ENCODE measurements around the gene UVRAG. TPM values are rescaled to one million over a fixed set of nuclear protein-coding genes. Genes with fewer than 3 reads are reported as not detected.
A peak's percentile ranks its signal among the peaks of the same experiment; 100 is the strongest.

UVRAG gene
- total RNA-seq, 2 donors from 2014 or later, result 10.9 to 31.0 TPM

DNA sequence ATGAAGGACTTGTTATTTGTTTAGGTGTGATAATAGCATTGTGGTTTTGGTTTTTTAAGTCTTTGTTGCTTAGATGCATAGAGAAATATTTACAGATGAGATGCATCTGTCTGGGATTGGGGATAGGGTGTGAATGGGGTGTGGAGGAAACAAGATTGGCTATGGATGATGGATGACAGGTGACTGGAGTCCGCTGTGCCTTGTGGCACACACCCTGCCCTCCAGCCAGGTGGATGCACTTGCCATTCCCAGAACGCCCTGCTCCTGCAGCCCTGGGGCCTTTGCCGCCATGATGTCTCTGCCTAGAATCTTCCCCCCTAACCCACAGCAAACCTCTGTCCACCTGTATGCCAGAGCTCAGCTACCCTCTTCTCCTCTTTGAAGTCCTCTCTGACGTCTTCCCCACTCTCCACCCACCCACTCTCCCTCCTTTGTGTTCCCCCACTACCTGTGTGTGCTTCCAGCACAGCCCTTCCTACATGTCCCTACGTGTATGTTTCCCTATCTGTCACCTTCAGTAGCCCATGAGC, 336.6 kb downstream of the UVRAG start:
- DNase-seq, result no peak
- Histone ChIP-seq H3K27me3 (no peaks in the 10 kb centered on the region), H3K36me3 (replicated peaks in 1 of 2; ENCODE audit: insufficient read depth in 1 of 2, low read depth in 2 of 2) (no peaks in the 10 kb centered on the region), H3K27ac (peak overlapping the region in 3 of 4 donors; percentile 51 to 76 (median 70)), H3K9me3 (no peaks in the 10 kb centered on the region), H3K4me1 (peaks cover 36% of the 10 kb centered on the region), H3K4me3 (no peak overlapping the region)
- TF ChIP-seq, protein P1, sequence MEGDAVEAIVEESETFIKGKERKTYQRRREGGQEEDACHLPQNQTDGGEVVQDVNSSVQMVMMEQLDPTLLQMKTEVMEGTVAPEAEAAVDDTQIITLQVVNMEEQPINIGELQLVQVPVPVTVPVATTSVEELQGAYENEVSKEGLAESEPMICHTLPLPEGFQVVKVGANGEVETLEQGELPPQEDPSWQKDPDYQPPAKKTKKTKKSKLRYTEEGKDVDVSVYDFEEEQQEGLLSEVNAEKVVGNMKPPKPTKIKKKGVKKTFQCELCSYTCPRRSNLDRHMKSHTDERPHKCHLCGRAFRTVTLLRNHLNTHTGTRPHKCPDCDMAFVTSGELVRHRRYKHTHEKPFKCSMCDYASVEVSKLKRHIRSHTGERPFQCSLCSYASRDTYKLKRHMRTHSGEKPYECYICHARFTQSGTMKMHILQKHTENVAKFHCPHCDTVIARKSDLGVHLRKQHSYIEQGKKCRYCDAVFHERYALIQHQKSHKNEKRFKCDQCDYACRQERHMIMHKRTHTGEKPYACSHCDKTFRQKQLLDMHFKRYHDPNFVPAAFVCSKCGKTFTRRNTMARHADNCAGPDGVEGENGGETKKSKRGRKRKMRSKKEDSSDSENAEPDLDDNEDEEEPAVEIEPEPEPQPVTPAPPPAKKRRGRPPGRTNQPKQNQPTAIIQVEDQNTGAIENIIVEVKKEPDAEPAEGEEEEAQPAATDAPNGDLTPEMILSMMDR (IDR thresholded peaks at IDR 0.05), result no peak
- TF ChIP-seq POLR2A (IDR thresholded peaks at IDR 0.05), result no peak
- no peak for ATAC-seq
- intact Hi-C loops (cut with DNase I), result no loop called here
- WGBS, 2 donors, result 66 to 75% methylated on average over 5 of the region's 5 CpGs

DNA sequence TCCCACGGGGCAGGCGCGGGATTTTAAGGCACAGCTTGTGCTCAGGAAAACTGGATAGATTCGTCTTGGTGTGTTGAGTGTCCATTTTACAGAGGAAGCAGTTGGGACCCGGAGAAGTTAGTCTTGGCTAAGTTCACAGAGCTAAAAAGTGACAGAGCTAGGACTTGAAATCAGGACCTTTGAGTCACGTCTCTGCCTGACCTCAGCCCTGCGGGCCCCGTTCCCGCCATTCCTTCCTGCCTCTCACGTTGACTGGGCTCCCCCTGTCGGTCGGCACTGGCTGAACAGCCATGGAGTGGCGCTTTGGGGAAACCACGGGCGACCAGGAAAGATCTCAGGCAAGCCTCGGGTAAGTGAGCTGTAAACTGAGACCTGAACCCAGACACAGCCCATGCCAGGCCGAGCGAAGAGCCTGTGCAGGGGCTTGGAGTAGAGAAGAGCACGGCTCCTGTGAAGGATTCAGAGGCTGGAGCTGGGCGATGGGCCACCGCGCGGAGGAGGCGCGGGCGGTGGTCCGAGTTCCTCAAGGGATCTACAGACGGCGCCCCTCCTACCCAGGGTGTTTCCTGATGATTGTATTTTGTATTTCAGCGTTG, 337.2 kb downstream of the UVRAG start:
- H3K27ac ChIP-seq, result peak overlapping the region in 3 of 4 donors; percentile 51 to 76 (median 70)
- 20 to 21% methylated on average over 29 to 30 of the region's 30 CpGs for WGBS, 2 donors

DNA sequence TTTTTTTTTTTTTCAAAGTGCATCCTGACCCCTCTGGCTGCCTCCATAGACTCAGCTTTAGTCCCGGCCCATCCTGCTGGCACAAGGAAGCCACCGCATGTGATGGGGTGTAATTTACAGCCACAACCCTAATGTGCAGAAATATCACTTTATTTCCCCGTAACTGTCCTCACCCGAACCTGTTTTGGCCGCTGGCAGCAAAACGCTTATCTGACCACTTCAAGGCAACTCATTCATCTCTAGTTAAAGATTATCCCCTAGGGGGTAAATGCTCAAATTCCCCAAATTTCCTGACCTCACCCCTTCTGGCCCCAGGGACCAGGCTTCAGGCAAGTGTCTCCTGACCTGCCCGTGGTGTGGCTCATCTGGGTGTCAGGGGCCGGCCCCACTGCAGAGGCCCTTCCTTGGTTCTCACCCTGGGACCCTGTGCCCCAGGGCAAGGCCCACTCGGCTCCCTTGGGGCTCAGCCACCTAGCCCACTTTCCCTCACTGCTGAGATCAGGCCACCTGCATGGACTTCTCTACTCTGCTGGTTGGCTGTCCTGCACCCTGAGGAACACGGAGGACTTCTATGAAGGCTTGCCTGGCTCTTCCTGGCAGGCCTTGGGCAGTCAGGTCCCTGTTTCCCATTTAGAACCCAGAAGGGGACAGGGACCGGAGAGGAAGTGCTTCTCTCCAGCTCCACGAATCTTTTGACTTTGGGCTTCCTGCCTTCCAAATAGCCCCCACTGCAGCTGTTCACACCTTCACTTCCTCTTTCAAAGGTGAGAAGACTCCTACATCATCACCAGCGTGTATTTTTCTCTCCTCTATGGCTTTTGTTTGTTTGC, 337.9 kb downstream of the UVRAG start:
- Histone ChIP-seq H3K27me3 (no peaks in the 10 kb centered on the region), H3K4me3 (no peak overlapping the region), H3K9me3 (no peaks in the 10 kb centered on the region), H3K36me3 (replicated peaks in 1 of 2; ENCODE audit: insufficient read depth in 1 of 2, low read depth in 2 of 2) (no peaks in the 10 kb centered on the region), H3K4me1 (peaks cover 24% of the 10 kb centered on the region), H3K27ac (peak overlapping the region in 3 of 4 donors; percentile 51 to 76 (median 70))
- intact Hi-C loops (cut with DNase I), result no loop called here
- WGBS, 2 donors, result 26 to 40% methylated on average over 12 to 13 of the region's 13 CpGs
- DNase-seq (peak in 1 of 4 donors; percentile 46), ATAC-seq (peak; percentile 54)
- TF ChIP-seq, protein P1 (IDR thresholded peaks at IDR 0.05), result no peak
- no peak for TF ChIP-seq POLR2A (IDR thresholded peaks at IDR 0.05)

More for the DNA sequence above, 337.2 kb downstream of the UVRAG start:
- Histone ChIP-seq H3K4me3 (peak overlapping the region in 1 of 2 donors; percentile 7), H3K4me1 (peaks cover 32% of the 10 kb centered on the region), H3K36me3 (replicated peaks in 1 of 2; ENCODE audit: insufficient read depth in 1 of 2, low read depth in 2 of 2) (no peaks in the 10 kb centered on the region), H3K27me3 (no peaks in the 10 kb centered on the region), H3K9me3 (no peaks in the 10 kb centered on the region)
- ATAC-seq, result peak; percentile 88
- peak; percentile 89 to 92 (median 90) for DNase-seq
- intact Hi-C loops (cut with DNase I), result no loop called here
- no peak for TF ChIP-seq POLR2A (IDR thresholded peaks at IDR 0.05)
- TF ChIP-seq, protein P1 (IDR thresholded peaks at IDR 0.05), result peak; percentile 82 to 97 (median 95)

DNA sequence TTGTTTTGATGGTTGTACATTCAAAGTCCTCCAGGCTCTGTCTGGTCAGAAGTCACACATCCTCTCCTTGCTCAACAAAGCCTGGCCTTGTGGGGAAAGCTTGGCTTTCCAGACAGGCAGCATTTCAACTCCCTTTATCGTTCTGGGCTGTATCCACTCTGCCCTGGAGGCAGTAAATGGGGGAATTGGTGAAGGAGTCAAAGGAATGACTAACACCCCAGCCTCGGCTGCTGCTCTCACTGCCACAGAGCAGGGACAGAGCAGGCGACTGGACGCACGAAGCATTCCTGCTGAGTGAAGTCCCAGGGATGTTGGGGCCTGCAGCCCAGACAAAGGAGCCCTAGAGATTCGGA, 338.5 kb downstream of the UVRAG start:
- ATAC-seq (peak; percentile 12), DNase-seq (no peak)
- no peak overlapping the region for H3K4me3 ChIP-seq
- no peaks in the 10 kb centered on the region for H3K9me3 ChIP-seq
- WGBS, 2 donors, result 63 to 71% methylated on average over 6 of the region's 6 CpGs
- intact Hi-C loops (cut with DNase I), result no loop called here
- H3K4me1 ChIP-seq, result peaks cover 21% of the 10 kb centered on the region
- H3K27me3 ChIP-seq, result no peaks in the 10 kb centered on the region
- TF ChIP-seq, protein P1 (IDR thresholded peaks at IDR 0.05), result no peak
- no peak for TF ChIP-seq POLR2A (IDR thresholded peaks at IDR 0.05)
- no peaks in the 10 kb centered on the region for H3K36me3 ChIP-seq (replicated peaks in 1 of 2; ENCODE audit: insufficient read depth in 1 of 2, low read depth in 2 of 2)
- H3K27ac ChIP-seq, result peak overlapping the region in 3 of 4 donors; percentile 51 to 76 (median 70)
